GM18909 (cell line): ENCODE results near the gene NFATC2.

Source experiments
- ATAC-seq: cut with Tn5 transposase; IDR thresholded peaks from one replicate; pipeline ENCODE4 v1.9.1; 2021; ENCODE audit warnings: mild to moderate bottlenecking; ENCODE audit not compliant: unreplicated experiment, poor library complexity

NFATC2 gene

DNA sequence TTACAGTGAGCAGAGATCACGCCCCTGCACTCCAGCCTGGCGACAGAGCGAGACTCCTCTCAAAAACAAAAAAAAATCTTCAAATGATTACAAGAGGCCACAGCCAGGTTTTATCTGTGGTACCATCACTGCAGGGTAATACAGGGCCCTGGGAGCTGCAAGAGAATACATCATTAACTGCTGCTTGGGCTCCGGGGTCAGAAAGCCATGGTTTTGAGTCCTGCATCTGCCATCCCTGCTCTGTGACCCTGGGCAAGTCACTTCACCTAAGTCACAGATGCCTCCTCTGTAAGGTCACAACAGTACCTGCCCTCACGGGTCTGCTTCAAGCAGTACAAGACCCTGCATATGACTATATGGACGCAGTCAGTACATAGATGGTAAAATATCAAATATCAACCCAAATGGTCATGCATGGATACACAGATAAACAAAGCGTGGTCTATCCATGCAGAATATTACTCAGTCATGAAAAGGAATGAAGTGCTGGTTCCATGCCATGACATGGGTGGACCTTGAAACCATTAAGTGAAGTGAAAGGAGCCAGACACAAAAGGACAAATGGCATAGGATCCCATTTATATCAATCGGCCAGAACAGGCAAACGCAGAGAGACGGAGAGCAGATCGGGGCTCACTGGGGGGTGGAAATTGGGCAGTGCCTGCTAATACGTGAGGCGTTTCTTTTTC lies 83.6 kb downstream of the NFATC2 start:
- ATAC-seq: no peak

DNA sequence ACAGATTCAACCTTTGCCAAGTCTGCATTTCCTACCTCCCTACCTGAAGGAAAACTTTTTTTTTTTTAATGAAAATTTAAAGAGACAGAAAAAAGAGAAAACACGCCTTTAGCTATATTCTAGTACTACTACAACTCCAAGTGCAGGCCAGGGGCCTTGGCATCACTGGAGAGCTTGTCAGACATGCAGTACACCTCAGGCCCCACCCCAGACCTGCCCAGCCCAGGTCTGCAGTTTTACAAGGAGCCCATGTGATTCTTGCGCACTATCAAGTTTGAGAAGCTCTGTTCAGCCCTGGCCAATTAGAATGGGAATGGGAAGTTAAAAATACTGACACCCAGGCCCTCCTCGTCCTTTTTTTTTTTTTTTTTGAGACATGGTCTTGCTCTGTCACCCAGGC lies 85.0 kb downstream of the NFATC2 start:
- ATAC-seq: no peak

DNA sequence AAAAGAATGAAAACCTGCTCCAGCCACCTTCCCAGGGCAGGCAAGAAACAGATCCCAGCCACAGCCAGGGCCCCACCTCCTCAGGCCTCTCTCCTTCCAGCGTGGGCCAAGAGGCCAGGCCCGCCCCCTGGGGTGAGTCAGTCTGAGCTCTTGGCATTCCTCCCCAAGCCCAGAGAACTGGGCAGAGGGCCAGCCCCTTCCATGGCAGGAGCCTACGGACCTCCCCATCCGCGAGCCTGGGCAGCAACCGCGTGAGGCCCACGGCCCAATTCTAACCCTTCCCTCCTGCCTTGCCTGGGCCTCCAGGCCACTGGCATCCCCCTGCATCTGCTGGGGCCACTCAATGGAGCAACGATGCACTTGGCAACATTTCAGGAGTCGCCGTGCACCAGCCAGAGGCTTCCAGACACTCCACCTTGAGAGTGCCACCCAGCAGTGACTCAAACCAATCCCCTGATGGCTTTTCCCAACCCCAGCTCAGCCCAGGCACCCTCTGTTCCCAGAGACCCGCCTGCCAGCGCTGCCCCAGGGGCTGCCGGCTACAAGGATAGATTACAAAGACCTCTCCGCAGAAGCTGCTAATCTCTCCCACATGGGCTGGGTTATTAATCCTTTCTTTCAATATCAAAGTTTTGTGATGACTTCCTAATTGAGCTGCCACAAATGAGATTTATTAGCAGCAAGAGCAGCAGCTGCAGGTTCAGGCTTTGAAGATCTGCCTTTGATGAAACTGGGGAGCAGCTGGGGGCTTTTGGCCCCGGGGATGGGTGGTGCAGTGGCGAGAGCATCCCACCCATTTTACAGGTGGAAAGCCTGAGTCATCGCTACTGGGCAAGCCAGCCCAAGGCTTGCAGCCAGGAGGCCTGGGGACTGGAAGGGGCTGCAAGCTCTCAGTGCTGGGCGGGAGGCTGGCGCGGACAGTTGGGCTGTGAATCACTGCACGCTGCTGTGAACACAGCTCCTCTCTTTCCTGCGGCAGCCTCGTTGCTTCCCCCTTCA lies 85.7 kb downstream of the NFATC2 start:
- no peak for ATAC-seq

DNA sequence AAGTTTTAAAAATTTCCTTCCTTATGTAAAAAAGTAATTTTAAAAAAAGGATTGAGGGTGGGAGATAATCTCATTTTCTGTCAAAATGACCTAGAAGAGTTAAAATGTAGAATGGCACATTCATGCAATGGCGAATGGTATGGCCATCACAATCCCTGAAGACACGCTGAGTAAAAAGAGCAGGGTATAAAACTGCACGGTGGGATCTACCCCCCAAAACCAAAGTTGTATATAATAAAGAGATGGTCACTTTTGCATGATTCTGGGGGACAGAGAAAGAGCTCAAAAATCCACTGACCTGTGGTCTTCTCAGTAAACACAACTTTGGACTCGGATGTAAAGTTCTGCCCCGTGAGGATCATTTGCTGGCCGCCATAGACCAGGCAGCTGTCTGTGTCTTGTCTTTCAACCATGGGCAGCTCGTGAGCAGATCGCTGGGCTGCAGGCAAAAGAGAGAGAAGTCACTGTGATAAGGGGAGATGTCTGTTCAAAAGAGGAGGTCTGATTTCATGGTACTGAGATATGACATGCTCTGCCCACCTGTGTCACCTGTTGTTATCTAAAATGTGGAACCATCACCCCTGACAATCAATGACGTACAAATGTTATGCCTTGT lies 88.2 kb downstream of the NFATC2 start:
- ATAC-seq: no peak

DNA sequence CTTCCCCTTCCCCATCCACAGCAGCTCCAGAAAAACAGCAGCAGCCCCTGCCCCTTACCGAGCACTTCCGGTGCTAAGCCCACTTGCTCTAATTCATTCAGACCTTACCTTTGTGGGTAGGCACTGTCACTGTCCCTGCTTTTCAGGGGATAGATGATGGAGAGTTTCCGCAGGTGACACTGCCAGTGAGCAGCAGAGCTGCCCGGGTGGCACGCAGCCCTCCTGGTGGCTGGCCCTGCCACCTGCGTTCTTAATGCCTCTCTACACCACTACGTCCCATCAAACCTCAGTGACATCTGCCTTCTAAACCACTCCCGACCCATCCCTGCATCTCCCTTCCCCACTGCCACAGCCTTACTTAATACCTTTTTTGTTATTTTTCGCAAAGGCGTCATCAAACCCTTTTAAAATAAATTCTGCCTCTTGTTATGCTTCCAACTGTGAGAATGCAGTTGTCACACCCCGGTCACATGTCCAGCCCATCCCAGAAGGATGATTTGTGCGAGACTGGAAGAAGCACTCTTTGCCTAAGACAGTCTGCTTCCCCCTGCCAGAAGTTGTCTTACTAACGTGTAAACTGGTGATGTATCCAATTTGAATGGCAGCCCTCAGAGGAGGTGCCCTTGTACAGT lies 89.7 kb downstream of the NFATC2 start:
- no peak for ATAC-seq

DNA sequence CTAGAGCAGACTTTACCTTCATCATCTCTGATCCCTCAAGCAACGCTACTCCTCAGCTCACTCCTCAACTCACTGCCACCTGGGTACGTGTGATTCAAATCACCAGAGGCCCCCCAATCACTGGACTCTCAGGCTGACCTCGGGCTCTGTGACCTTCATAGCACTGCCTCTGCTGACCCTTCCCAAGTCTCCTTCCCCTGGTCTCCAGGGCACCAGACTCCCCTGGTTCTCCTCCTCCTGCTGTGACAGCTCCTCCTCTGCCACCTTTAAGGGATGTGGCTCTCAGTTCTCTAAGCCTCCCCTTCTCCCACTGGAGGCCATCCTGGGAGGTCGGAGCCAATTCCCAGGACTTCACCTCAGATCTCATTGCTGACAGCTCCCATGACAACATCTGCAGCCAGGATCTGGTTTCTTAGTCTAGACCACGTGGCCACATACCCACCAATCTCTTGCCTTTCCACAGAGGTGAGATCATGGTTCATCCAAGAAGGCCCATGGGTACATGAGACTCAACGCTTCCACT lies 90.4 kb downstream of the NFATC2 start:
- ATAC-seq: no peak

DNA sequence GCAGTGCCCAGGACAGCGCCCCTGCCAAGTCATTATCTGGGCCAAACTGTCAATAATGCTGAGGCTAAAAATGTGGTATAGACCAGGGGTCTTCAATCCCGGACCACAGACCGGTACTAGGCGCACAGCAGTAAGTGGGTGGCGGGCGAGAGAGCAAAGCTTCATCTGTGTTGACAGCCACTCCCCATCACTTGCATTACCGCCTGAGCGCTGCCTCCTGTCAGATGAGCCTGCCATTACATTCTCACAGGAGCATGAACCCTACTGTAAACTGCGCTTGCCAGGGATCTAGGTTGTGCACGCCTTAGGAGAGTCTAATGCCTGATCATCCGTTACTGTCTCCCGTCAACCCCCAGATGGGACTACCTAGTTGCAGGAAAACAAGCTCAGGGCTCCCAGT lies 91.0 kb downstream of the NFATC2 start:
- no peak for ATAC-seq

DNA sequence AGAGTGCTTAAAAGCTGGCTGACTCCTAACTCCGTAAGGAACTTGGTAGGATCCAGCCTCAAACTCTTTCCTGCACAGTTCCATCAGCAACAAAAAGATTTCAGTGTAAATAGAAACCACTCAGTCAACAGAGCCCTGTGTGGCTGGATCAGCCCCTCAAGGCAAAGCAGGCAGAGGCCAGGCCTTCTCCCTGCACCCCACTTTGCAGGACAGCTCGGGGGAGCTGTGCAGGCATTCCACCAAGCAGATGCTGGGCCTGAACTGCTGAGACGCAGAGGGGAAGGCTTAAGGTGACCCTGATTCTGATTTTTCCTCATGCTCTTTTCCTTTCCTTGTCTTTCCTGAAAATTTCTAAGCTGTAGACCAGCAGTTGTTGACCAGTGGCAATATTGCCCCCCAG lies 91.5 kb downstream of the NFATC2 start:
- no peak for ATAC-seq

DNA sequence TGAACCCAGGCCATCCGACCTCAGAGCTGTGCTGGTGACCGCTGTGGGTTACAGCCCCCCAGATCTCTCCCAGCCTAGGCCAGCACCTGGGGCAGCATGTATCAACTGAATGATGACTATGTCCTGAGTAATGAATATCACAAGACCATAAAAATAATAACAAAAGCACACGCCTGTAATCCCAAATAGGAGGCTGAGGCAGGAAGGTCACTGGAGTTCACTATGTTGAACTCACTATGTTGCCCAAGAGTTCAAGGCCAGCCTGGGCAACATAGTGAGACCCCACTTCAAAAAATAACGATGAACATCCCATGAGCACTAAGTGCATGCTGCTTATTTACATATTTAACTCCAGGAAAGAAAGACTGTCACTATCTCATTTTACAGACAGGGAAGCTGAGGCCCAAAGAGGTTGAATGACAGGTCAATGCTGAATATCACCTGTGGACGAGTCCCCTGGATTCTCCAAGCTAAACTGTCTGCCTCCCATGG lies 92.3 kb downstream of the NFATC2 start:
- no peak for ATAC-seq

DNA sequence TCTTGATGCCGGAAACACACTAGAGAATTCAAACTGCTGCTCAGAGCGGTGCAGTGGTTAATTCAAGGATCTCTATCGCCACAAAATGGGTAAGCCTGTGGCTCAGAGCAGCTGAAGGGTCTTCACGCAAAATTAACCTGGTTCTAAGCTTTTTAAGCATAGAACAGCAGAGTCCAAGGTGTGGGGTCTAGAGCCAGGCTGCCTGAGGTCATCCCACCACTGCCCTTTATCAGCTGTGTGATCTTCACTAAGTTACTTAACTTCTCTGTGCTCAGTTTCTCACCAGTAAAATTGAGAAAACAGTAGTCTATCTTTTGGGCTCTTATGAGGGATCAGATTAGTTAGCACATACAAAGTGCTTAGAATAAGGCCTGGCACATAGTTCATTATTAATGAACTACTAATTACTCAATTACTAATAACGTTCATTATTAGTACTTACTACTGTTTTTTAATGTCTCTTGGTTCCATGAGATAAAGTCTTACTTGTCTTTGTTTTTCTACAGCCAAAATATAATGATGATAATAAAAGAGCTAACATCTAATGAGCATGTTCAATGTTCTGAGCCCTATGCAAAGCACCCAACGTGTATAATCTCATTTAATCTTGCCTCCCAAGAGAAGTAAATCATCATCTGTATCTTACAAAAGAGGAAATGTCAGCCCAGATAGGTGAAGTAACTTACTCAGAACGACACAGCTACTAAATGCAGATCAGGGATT lies 92.9 kb downstream of the NFATC2 start:
- no peak for ATAC-seq

DNA sequence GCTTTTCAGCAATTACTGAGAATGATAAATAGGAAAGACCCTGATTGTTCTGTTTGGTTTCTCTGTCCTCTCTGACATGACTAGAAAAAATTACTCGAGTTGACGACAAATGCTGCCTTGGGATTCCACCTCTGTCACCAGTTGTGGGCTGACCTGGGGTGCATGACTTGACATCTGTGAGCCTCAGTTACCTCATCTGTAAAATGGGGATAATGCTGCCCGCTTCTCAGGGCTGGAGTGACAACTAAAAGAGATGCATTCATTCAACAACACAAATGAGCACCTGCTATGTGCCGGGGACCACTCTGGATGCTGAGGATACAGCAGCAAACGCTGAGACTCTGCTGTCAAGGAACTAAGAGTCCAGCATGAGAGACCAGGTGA lies 94.8 kb downstream of the NFATC2 start:
- ATAC-seq: no peak

DNA sequence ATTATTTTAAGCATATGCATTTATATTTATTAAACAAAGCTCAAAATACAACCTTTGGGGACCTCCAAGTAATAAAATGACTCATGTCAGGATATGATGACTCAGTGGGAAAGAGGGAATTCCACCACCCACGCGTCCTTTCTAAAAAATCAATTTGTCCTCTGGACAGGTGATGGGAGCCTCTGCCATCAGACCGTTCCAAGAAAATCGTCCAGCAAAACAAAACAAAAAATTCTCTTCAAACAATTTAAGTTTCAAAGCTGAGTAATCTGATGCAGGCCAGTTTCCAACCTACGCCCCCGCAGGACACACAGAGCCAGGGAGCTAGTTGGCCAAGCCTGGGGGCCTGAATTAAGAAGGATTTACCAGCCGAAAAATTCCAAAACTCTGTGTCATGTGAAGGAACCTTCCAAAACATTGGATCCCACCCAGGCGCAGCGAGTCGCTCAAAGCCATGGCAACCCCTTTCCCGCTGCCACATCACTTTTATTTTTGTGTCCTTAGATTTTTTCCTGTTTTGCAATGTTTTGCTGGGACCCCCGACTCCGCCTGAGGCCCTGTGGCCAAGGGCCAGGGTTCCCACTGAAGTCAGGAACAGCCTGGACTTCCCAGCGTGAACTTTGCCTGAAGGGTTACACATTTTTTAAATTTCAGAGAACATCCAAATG lies 95.3 kb downstream of the NFATC2 start:
- no peak for ATAC-seq

DNA sequence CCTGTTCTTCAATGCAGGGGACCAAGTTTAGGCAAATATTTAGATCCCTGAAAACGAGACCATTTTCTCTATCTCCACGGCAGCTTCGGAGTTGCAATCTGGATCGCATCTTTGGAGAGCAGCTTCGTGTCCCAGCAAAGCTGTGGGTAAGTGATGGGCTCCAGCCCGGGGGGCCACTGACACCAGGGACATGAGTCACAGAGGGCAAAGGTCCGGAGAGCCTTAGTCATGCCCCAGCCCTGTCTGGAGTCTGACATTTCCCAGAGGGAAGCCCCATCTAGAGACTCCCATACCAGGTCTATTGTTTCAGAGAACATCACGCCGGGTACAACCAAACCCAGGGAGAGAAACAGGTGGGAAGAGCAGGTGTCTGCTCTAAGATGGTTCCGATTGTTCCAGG lies 95.9 kb downstream of the NFATC2 start:
- ATAC-seq: no peak

DNA sequence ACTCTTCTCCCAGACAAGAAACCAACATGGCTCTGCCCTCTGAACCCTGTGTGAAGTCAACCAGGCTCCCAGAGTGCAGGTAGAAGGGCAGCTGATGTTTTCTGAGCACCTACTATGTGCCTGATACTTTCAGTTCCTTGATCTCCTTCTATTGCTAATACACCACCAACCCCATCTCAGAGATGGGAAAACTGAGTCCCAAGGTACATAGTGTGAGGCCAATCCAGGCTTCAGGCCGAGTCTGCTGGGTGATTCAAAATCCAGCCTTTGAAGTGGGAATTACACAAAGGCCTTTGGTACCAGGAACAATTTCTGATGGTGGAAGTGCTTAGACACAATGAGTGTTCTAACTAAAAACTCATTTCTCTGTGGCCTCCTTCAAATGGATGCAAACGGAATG lies 96.3 kb downstream of the NFATC2 start:
- ATAC-seq: no peak

DNA sequence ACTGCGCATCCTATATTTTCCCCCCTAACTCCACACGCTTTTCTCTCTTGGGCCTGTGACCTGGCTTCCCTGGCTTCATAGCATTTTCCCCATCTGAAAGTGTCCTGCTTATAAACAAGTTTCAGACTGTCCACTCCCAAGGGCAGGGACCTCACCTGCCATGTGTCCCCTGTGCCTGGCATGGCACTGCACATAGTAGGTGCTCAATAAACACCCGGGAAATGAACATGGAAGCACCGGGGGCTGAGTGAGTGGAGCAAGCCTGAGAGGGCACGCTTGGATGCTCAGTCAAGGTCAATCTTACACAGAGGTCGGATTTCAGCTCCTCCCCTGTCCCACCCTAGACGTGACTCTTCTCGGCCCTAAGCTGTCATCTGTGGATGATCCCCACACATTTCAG lies 96.9 kb downstream of the NFATC2 start:
- ATAC-seq: no peak

DNA sequence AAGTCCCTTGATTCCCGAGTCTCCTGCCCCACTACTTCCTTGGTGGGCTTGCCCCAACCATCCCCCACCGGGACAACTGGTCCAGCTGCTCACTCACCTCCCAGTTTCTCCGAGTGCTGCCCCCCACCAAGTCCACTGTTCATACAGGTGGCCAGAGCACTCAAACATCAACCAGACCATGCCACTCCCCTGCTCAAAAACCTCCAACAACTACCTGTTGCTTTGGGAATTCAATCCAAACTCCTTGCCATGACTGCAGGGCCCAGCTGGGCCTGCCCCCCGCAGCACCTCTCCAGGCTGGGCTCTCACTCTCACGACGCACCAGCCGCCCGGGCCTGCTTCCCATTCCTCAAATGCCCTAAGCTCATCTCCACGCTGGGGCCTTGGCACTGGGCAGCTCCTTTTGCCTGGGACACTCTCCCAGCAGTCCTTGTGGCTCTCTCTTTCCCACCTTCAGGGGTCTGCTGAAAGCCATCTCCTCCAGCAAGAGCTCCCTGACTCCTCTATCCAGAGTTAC lies 97.5 kb downstream of the NFATC2 start:
- no peak for ATAC-seq

DNA sequence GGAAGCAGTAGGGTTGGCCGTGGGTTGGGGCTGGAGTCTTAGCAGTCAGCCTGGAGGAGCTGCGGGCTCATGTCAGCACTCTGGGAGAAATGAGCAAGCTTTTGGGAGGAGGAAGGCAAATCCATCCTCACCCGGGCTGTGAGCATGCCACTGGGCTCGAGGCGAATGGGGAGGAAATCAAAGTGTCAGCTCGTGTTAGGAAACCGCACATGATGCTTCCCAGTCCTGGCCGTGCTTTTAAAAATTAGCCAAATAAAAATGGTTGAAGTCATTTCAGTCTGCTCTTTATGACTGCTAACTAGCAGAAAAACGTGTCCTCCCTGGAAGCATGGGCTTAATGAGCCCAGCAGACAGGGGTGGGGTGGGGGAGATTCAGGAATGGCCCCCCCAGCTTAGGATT lies 98.1 kb downstream of the NFATC2 start:
- no peak for ATAC-seq

DNA sequence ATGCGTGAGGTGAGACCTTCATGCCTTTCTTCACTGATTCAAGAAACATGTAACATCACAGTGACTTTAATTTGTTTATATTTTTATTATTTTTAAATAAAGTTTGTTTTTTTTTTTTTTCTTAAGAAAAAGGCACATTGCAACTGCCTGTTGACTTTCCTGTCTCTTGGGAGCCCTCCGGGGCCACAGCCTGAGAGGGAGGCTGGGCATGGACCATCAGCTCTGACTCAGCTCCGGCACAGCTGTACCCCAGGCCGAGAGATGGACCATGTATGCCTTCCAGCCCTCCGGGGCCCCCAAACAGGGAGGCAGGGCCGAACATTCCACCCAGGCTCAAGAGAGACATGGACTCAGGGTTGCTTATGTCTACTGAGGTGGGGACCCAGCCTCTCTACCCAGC lies 99.9 kb downstream of the NFATC2 start:
- no peak for ATAC-seq

DNA sequence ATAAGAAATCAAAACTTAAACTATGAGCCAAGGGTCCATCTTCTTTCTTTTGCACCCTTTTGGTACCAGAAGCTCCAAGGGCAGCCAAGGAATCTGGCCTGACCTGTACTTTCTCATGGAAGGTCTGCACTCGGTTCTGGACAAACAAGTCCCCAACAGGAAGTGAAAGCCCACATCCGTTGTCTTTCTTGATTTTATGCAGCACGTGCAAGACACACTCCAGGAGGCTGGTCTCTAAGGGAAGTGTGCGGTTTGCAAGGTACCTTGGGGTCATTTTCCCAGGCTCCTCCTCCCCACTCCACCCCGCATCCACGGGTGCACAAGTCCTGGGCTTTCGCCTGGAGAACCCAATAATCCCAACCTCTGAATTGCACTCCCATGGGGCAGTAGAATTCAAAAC lies 101.9 kb downstream of the NFATC2 start:
- peak; percentile 59 for ATAC-seq
